Adrenal gland (tissue), 5 donors: Measurements from ENCODE around the gene POC1A.

ENCODE experiments used
- POLR2A ChIP-seq, 2 donors: fragments of 450-650 bp; IDR thresholded peaks; one replicate each; pipeline ENCODE4 v1.6.1; 2017; ENCODE audit warnings: antibody characterized with exemption in 2 of 2, mild to moderate bottlenecking in 2 of 2, moderate library complexity in 1 of 2
- TF ChIP-seq, protein P1 (sequence below), 6 experiments: fragments of 450-650 bp in 4 of 6; fragments of 200-600 bp in 2 of 6; sonication (generic) in 1 of 6; IDR thresholded peaks; 1 replicate in 5 of 6; 2 replicates in 1 of 6; pipeline versions ENCODE4 v1.5.1 to v1.8.0; 2016 to 2021; ENCODE audit warnings: antibody characterized with exemption in 6 of 6, mild to moderate bottlenecking in 2 of 6, moderate library complexity in 1 of 6
- donor health status: DM: no; HTN: no; CAD: no.

DNA sequence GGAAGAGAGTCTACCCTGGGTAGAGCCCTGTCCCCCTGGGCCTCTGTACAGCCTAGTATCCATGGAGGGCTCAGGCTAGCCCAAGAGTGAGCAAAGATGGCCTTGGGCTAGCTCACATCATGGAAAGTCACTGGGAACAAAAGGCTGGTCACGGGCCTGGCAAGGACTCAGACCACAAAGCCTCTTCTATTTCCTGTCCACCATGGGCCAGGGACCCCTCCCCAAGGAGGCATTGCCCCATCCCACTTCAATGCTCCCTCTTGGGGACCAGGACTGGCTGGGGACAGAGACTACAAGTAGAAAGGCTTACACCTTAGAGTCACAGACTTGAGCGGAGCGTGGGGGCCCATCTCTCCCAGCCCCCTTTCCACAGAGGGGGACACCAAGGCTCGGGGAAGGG is 114.8 kb downstream of the POC1A start:
- TF ChIP-seq, protein P1, sequence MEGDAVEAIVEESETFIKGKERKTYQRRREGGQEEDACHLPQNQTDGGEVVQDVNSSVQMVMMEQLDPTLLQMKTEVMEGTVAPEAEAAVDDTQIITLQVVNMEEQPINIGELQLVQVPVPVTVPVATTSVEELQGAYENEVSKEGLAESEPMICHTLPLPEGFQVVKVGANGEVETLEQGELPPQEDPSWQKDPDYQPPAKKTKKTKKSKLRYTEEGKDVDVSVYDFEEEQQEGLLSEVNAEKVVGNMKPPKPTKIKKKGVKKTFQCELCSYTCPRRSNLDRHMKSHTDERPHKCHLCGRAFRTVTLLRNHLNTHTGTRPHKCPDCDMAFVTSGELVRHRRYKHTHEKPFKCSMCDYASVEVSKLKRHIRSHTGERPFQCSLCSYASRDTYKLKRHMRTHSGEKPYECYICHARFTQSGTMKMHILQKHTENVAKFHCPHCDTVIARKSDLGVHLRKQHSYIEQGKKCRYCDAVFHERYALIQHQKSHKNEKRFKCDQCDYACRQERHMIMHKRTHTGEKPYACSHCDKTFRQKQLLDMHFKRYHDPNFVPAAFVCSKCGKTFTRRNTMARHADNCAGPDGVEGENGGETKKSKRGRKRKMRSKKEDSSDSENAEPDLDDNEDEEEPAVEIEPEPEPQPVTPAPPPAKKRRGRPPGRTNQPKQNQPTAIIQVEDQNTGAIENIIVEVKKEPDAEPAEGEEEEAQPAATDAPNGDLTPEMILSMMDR (IDR thresholded peaks at IDR 0.05) = no peak
- TF ChIP-seq POLR2A (IDR thresholded peaks at IDR 0.05) = no peak
